NT2/D1 (cell line): ENCODE measurements around the gene C16orf74.

Experiments used
- SUZ12 ChIP-seq: IDR thresholded peaks from 2 replicates; pipeline ENCODE4 v1.6.1; 2011; ENCODE audit not compliant: insufficient read length, insufficient read depth; ENCODE audit errors: extremely low read depth
- YY1 ChIP-seq: IDR thresholded peaks from 2 replicates; pipeline ENCODE4 v1.6.1; 2011; ENCODE audit not compliant: insufficient read length, insufficient read depth
- ZNF274 ChIP-seq: IDR thresholded peaks from 2 replicates; pipeline ENCODE4 v1.6.1; 2011; ENCODE audit warnings: mild to moderate bottlenecking, low read depth, low read length

GRCh38 chr16:85757341-85757822 lies 6.5 kb upstream of the C16orf74 start:
- TF ChIP-seq ZNF274 (no peak), SUZ12 (no peak), YY1 (no peak)
